AML-193 (cell line): Measurements from ENCODE around the gene CNNM1.

Experiments used
- DNase-seq, 2 experiments: peaks; one replicate each; lab custom pipeline; 2025; lab: John Stamatoyannopoulos, UW

Gene CNNM1

DNA sequence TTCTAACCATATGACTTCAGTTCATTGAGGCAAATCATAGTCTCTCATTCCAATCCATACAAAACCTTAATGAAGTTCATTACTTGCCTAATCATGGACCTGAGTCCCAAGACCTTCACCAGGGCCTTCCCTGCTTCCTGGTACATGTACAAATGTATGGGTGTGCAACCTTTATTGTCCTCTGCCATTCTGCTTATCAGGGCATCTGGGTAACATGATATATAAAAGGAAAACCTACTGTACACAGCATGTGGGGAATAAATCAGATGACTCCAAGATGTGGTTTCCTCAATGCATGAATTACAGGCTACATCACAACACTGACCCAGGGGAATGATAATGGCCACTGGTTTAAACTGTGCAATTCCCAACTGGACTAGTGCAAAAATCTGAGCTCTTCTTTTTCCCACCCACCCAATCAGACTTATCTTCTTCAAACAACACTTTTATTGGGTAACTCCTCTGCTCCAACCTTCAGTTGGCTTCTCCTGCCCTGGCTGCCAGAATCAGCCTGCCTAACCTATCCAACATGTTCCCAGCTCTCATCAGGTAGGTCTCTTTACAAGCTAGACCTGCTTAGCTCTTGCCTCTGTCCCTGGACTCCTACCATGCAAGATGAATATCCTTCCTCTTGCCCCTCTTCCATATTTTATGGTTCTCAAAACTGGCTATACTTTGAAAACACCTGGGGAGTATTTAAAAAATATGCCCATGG, 89.9 kb downstream of the CNNM1 start:
- DNase-seq, result no peak

DNA sequence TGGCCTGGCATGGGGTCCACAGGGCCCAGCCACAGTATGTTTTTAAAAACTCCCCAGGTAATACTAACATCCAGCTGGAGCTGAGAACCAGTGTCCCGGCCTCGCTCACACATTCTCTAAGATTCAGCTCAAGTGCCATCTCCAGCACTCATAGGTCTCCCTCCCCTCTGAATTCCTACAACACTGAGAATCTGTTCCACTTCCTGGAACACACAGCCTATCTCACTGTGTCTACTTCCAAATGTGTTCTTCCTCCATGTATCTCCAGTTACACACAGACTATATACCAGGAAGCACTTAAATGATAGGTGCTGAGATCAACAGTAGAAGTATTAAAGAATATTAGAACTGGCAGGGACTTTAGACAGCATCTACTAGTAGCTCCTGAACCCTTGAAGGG, 90.5 kb downstream of the CNNM1 start:
- no peak for DNase-seq

DNA sequence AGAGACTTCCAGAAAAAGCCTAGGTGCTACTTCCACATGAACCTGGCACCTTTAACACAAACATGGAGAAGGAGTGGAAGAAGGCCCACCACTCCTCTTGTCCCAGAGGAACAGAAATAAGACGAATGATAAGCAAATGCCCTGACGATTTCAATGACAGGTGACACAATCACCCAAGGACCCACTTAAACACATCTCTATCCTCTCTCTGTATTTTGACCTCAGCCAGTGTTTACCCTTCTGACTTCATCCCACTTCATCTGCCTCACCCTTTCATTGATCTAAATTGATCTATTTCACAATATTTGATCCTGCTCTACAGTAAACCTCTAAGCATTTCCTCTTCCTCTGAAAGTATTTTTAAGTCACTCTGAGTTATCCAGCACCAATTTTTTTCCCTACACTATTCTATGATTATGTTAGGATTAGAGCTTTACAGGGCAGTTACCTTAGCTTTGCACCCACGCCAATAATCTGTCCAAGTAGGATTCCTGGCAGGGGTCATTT, 92.1 kb downstream of the CNNM1 start:
- no peak for DNase-seq

DNA sequence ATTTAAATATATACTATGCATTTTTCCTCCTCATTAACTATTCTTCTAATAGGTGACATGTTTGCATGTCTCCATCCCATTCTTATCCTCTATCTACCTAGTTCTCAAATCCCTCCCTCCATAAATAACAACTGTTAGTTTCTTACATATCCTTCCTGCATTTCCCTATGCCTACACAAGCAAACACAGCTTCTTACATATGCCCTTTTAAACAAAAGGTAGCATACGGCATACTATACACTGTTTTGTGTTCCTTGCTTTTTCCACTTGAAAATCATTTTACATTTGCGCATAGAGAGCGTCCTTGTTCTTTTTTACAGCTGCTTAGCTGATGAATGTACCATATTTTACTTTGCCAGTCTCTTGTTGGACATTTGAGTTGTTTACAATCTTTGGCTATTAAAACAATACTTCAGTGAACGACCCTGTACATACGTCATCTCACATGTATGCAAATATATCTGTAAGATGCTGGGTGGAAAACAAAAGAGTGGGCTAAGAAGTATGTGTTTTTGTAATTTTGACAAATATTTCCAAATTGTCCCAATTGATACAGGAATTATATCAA, 93.5 kb downstream of the CNNM1 start:
- DNase-seq, result no peak

- no peak for DNase-seq
Measured at GRCh38 chr10:99424656-99425055, 95.5 kb downstream of the CNNM1 start.

DNA sequence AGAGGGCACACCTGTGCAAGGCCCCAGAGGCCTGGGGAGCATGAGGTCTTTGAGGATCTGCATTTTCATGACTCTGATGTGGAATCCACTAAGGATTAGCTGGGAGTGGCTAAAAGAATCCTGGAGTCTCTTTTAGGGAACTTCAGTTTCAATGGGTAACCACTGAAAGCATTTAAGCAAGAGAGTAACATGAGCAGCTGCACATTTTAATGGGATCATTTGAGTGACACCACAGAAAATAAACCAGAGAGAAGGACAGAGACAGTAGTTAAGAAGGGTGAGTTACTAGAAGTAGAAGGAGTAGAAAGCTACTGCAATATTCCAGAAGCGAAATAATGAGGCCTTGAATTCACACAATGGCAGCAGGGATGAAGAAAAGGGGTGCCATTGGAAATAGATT, 96.0 kb downstream of the CNNM1 start:
- DNase-seq, result no peak

DNA sequence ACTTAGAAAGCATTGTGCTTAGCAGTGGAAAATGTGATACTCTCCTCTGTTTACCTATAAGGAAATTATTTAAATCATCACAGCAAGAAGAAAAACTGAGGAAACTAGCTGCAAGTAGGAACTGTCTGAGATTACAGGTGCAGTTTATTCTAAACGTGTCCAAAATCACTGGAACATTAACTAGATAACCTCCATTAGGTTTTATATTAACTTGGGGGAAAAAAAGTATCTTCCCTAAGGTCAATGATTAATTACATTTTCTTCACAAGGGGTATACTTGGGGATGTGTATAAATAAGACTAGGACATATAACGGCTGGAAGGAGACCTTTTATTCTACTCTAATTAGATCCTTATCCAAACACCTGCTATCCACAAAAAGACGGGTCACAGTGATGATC, 97.5 kb downstream of the CNNM1 start:
- DNase-seq, result no peak

GRCh38 chr10:99427566-99428190, 98.5 kb downstream of the CNNM1 start:
- no peak for DNase-seq

DNA sequence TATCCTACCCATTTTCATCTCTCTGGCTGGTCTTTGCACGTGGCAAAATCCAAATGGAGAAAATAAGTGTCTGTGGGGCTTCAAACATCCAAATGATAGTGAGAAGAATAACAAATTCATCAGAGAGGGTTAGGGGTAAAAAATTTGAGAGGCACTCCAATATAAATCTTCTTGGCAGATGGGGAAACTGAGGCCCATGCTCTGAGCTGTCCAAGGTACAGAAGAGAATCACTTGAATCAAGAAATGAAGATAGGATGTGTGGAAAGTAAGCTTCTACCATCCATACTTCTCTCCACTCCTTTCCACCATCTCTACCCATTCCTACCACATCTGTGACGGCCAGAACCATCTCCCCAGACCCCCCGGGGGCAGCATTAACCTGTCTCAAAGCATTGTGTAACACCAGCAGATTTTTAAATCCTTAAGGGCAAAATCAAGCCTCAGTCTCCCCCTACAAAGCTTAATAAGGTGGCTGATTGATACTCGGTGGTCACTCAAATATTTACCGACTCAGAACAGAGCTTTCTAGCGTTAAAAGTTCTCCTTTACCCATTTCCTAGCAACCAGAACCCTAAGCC, 100.5 kb downstream of the CNNM1 start:
- DNase-seq, result no peak

GRCh38 chr10:99430116-99430450, 100.9 kb downstream of the CNNM1 start:
- no peak for DNase-seq

GRCh38 chr10:99430451-99431189, 101.5 kb downstream of the CNNM1 start, which contains the start of gene GOT1:
Gene GOT1 (minus strand): TSS chr10:99430624. CDS start chr10:99430565, 59 bp downstream.
- DNase-seq, result peak; percentile 97 to 98

DNA sequence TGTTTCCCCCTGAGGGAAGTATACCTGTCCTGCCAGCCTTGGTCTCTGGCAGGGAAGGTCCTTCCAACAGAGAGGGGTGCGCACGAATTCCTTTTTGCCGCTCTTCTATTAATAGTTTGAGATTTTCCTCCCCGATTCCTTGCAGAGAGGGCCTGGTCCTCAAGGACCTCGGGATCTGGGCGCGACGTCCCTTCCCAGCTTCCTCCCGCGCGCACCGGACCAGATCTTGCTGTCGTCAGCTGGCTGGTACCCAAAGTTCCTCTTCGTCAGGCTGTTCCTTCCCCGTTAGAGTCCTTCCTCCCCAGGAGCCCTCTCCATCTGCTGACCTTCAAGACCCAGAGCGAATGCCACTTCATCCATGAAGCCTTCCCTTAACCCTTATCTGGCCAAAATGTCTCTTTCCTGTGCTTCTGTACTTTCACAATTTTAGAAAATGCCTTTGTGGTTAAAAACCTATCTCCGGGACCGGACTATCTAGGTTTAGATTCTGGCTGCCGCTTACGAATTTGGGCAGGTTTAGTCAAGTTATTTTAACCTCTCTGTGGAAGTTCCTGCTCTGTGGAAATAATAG, 102.1 kb downstream of the CNNM1 start:
- DNase-seq, result peak; percentile 42 to 53

GRCh38 chr10:99432047-99432446, 102.9 kb downstream of the CNNM1 start:
- no peak for DNase-seq

DNA sequence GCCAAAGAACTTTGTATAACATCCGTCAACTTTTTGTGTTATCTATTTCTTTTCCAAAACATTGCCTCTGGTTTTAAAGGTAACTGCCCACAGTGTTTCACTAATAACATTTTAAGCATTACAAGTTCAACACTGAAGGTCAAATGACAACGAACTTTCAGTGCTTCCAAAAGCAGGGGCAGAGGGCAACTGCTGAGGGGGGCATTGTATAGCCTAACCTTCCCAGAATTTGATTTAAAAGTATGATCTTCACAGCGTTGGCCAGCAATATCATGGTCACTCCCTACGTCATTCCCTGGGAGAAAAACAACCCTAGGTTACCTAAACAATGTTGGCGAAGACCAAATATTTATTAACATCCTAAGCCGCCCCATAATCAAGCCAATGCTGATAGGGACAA, 103.7 kb downstream of the CNNM1 start:
- DNase-seq, result no peak

GRCh38 chr10:99433378-99434020, 104.3 kb downstream of the CNNM1 start:
- no peak for DNase-seq

DNA sequence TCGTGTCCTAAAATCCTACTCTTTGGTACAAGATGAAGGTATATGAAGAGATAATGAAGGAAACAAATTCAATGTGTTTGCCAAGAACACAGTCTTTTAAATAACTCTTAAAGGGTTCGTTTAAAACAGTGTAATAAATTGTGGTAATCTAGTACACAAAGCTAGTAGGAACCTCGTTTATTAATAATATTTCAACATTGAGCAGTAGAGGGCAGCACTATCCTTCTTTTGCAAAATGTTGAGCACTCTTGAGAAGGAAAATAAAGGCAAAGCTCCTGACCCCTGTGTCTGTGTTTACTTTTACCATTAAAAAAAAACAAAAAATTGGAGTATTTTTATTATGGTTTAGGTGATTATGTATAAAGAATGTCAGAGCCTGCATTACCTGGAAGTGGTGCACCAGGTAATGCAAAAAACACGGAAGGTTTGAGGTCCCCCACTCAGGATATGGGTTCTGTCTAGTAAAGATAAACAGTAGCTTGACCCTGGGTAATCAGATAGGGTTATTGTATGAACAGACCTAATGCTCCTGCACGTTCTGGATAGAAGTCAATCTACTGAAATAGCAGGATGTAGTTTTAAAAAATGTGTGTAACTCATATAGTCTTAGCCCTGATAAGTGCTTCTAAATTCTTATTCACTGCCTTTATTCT, 107.0 kb downstream of the CNNM1 start:
- DNase-seq, result peak; percentile 59 to 64

DNA sequence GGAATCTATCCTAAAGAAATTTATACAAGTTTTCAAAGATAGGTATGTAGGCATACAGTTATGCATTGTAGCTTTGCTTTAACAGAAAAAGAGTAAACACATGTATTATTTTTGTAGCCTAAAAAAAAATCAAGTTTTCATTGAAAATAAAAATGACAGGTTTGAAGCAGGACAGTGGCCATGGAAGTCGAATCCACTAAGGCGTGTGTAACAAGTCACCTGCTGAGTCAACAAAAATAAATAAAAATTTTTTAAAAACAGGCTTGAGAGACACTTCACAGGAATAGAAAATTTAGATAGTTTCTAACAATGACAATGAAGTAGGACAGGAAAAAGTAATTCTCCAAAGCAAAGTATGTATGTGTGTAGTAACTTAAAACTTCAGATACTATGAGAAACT, 109.7 kb downstream of the CNNM1 start:
- no peak for DNase-seq

- no peak for DNase-seq
Measured at GRCh38 chr10:99442394-99442793, 113.2 kb downstream of the CNNM1 start.

- DNase-seq, result no peak
Measured at GRCh38 chr10:99443500-99443899, 114.3 kb downstream of the CNNM1 start.
